H9 (cell line): ENCODE results near the gene ASB10. TPM values are rescaled to one million over a fixed set of nuclear protein-coding genes. Genes with fewer than 3 reads are reported as not detected.

Experiments
- DNase-seq: peaks from one replicate; pipeline ENCODE4 v3.0.0-alpha.2; 2017
- H2AFZ ChIP-seq: one replicate; pipeline ENCODE4 v1.6.1; 2013; ENCODE audit warnings: mild to moderate bottlenecking, low read length, control low read depth, moderate library complexity
- H2AK5ac ChIP-seq: 2 replicates; pipeline ENCODE4 v1.6.1; 2013; ENCODE audit warnings: low read length, control low read depth, mixed read lengths; ENCODE audit not compliant: insufficient read length
- H2BK120ac ChIP-seq: one replicate; pipeline ENCODE4 v1.6.1; 2013; ENCODE audit warnings: low read depth, mild to moderate bottlenecking, low read length, control low read depth, inconsistent platforms; ENCODE audit not compliant: poor library complexity, severe bottlenecking
- H2BK12ac ChIP-seq: 2 replicates; pipeline ENCODE4 v1.6.1; 2013; ENCODE audit warnings: low read length, control low read depth, mixed read lengths, low read depth; ENCODE audit not compliant: insufficient read length
- H2BK15ac ChIP-seq: 2 replicates; pipeline ENCODE4 v1.6.1; 2013; ENCODE audit warnings: low read depth, low read length, control low read depth
- H2BK20ac ChIP-seq: one replicate; pipeline ENCODE4 v1.6.1; 2013; ENCODE audit warnings: low read depth, mild to moderate bottlenecking, low read length, control low read depth, inconsistent platforms; ENCODE audit not compliant: poor library complexity, severe bottlenecking
- H2BK5ac ChIP-seq: 2 replicates; pipeline ENCODE4 v1.6.1; 2013; ENCODE audit warnings: low read length, control low read depth, mixed read lengths; ENCODE audit not compliant: insufficient read length
- H3K14ac ChIP-seq: 2 replicates; pipeline ENCODE4 v1.6.1; 2013; ENCODE audit warnings: low read length, control low read depth; ENCODE audit not compliant: insufficient read depth
- H3K18ac ChIP-seq: 2 replicates; pipeline ENCODE4 v1.6.1; 2013; ENCODE audit warnings: low read depth, mild to moderate bottlenecking, mixed read lengths, low read length, control low read depth; ENCODE audit not compliant: insufficient read length
- H3K23ac ChIP-seq: 2 replicates; pipeline ENCODE4 v1.6.1; 2013; ENCODE audit warnings: low read length, control low read depth, mixed read lengths, low read depth; ENCODE audit not compliant: insufficient read length
- H3K23me2 ChIP-seq: 2 replicates; pipeline ENCODE4 v1.6.1; 2013; ENCODE audit warnings: low read depth, mild to moderate bottlenecking, mixed read lengths, low read length, control low read depth; ENCODE audit not compliant: insufficient read length, poor library complexity, severe bottlenecking
- H3K27ac ChIP-seq: 2 replicates; pipeline ENCODE4 v1.5.1; 2013; ENCODE audit warnings: low read length, control low read depth, mixed read lengths, low read depth; ENCODE audit not compliant: insufficient read length
- H3K27me3 ChIP-seq: 2 replicates; pipeline ENCODE4 v1.6.1; 2013; ENCODE audit warnings: low read length, control low read depth, inconsistent platforms; ENCODE audit not compliant: insufficient read depth
- H3K4ac ChIP-seq: 2 replicates; pipeline ENCODE4 v1.6.1; 2013; ENCODE audit warnings: low read depth, mild to moderate bottlenecking, control low read depth, inconsistent platforms, low read length, moderate library complexity
- H3K4me1 ChIP-seq: 2 replicates; pipeline ENCODE4 v1.6.1; 2013; ENCODE audit warnings: low read length, control low read depth, inconsistent platforms; ENCODE audit not compliant: insufficient read depth
- H3K4me2 ChIP-seq: 2 replicates; pipeline ENCODE4 v1.6.1; 2013; ENCODE audit warnings: low read length, control low read depth, mixed read lengths; ENCODE audit not compliant: insufficient read length, insufficient read depth
- H3K56ac ChIP-seq: 2 replicates; pipeline ENCODE4 v1.6.1; 2013; ENCODE audit warnings: low read depth, mild to moderate bottlenecking, mixed read lengths, low read length, control low read depth; ENCODE audit not compliant: insufficient read length
- H3K79me1 ChIP-seq: 2 replicates; pipeline ENCODE4 v1.6.1; 2013; ENCODE audit warnings: low read depth, mild to moderate bottlenecking, moderate library complexity, low read length, control low read depth, inconsistent platforms; ENCODE audit not compliant: insufficient read depth, poor library complexity, severe bottlenecking
- H3K79me2 ChIP-seq: 2 replicates; pipeline ENCODE4 v1.6.1; 2013; ENCODE audit warnings: low read length, control low read depth, inconsistent platforms; ENCODE audit not compliant: insufficient read depth
- H3K9ac ChIP-seq: 2 replicates; pipeline ENCODE4 v1.6.1; 2013; ENCODE audit warnings: low read length, control low read depth, mixed read lengths; ENCODE audit not compliant: insufficient read length; ENCODE audit errors: extremely low read depth
- H3K9me3 ChIP-seq: one replicate; pipeline ENCODE4 v1.6.1; 2013; ENCODE audit warnings: low read depth, low read length, inconsistent platforms; ENCODE audit not compliant: control insufficient read depth
- H3T11ph ChIP-seq: one replicate; pipeline ENCODE4 v1.6.1; 2013; ENCODE audit warnings: mild to moderate bottlenecking, low read length, control low read depth, inconsistent platforms
- H4K20me1 ChIP-seq: one replicate; pipeline ENCODE4 v1.6.1; 2013; ENCODE audit not compliant: control insufficient read depth, insufficient read length, insufficient read depth
- H4K5ac ChIP-seq: 2 replicates; pipeline ENCODE4 v1.6.1; 2013; ENCODE audit warnings: low read depth, mild to moderate bottlenecking, mixed read lengths, low read length, control low read depth; ENCODE audit not compliant: insufficient read length
- H4K8ac ChIP-seq: replicated peaks from 2 replicates; pipeline ENCODE4 v1.6.1; 2013; ENCODE audit warnings: low read length, control low read depth, mixed read lengths, low read depth; ENCODE audit not compliant: insufficient read length
- H4K91ac ChIP-seq: 2 replicates; pipeline ENCODE4 v1.6.1; 2013; ENCODE audit warnings: low read depth, mild to moderate bottlenecking, moderate library complexity, mixed read lengths, low read length, control low read depth; ENCODE audit not compliant: insufficient read length
- H3K27ac Mint-ChIP-seq, 3 experiments: 2 replicates in 2 of 3; 3 replicates in 1 of 3; pipeline ENCODE4 v1.8.0; 2020 to 2021; ENCODE audit warnings: mixed read lengths in 3 of 3, mild to moderate bottlenecking in 1 of 3, moderate library complexity in 1 of 3
- H3K27me3 Mint-ChIP-seq: 2 replicates; pipeline ENCODE4 v1.8.0; 2021; ENCODE audit warnings: low read depth, mild to moderate bottlenecking, moderate library complexity, mixed read lengths
- H3K36me3 Mint-ChIP-seq, 3 experiments: 2 replicates in 2 of 3; 3 replicates in 1 of 3; pipeline ENCODE4 v1.8.0; 2020 to 2021; ENCODE audit warnings: low read depth in 3 of 3, mixed read lengths in 3 of 3; ENCODE audit not compliant: insufficient read depth in 1 of 3
- H3K4me1 Mint-ChIP-seq, 2 experiments: 2 replicates each; pipeline ENCODE4 v1.8.0; 2020; ENCODE audit warnings: mixed read lengths in 2 of 2
- H3K4me3 Mint-ChIP-seq, 2 experiments: 2 replicates in 1 of 2; 3 replicates in 1 of 2; pipeline ENCODE4 v1.8.0; 2020 to 2021; ENCODE audit warnings: mild to moderate bottlenecking in 2 of 2, mixed read lengths in 2 of 2, moderate library complexity in 1 of 2
- H3K9me3 Mint-ChIP-seq, 2 experiments: 2 replicates in 1 of 2; 3 replicates in 1 of 2; pipeline ENCODE4 v1.8.0; 2020; ENCODE audit warnings: mild to moderate bottlenecking in 2 of 2, mixed read lengths in 2 of 2, moderate library complexity in 1 of 2
- WGBS: extraction: QIAGEN DNeasy Blood & Tissue Kit; methylation state at CpG from one replicate; pipeline ENCODE4 v1.1.7; 2013; ENCODE audit warnings: missing lambda C conversion rate, low lambda C conversion rate, mixed read lengths; ENCODE audit not compliant: insufficient read length; ENCODE audit errors: extremely low coverage; 5-methylcytosine and 5-hydroxymethylcytosine counted together
- total RNA-seq: library from RNA; stranded (reverse); gene quantifications from 2 replicates; pipeline ENCODE4 v1.2.1, GENCODE V29; 2021
- TF ChIP-seq, protein P1 (sequence below): fragments of 200-600 bp; sonication (generic); conservative IDR thresholded peaks from 3 replicates; pipeline ENCODE4 v1.8.0; 2021; ENCODE audit warnings: antibody characterized with exemption, mild to moderate bottlenecking

Gene ASB10
- total RNA-seq, 1 experiment from 2014 or later, result not detected

DNA sequence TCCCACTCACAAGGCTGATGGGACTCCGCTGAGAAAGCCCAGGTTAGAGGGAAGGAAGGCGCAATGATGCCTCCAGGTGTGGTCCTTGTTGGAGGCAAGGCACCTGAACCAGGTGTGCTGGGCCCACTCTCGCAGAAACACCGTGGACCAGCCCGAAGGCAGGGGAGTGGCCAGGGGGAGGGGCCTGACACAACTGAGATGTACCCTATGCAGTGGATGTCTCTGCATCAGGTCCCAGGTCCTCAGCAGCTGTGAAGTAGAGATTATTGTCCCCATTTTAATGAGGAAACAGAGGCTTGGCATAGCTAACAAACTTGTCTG, 51.6 kb downstream of the ASB10 start:
- no peaks in the 10 kb centered on the region for H3K23me2 ChIP-seq
- H3K4me3 Mint-ChIP-seq, result no peak overlapping the region

More for the DNA sequence above, 51.6 kb downstream of the ASB10 start:
- no peak overlapping the region for H4K5ac ChIP-seq
- H3K56ac ChIP-seq, result no peak overlapping the region
- no peaks in the 10 kb centered on the region for H3K27me3 ChIP-seq
- DNase-seq, result no peak
- H2AK5ac ChIP-seq, result no peak overlapping the region
- WGBS, result no CpG with 5 or more reads among the region's 5 CpGs
- H2BK15ac ChIP-seq, result no peak overlapping the region
- no peaks in the 10 kb centered on the region for H3K79me2 ChIP-seq
- H3K27ac Mint-ChIP-seq, result no peak overlapping the region; a peak in 1 of 7 replicates
- no peak overlapping the region for H4K8ac ChIP-seq
- peaks cover 13 to 52% (median 22%) of the 10 kb centered on the region in 3 experiments; a peak in 6 of 7 replicates for H3K36me3 Mint-ChIP-seq
- H2AFZ ChIP-seq, result no peak overlapping the region
- H3K4me1 ChIP-seq, result no peaks in the 10 kb centered on the region; the same call in 1 of the 2 replicates
- H2BK20ac ChIP-seq, result no peak overlapping the region
- no peak overlapping the region for H4K91ac ChIP-seq
- H3K27ac ChIP-seq, result no peak overlapping the region
- no peak overlapping the region for H3K14ac ChIP-seq
- no peaks in the 10 kb centered on the region for H3K79me1 ChIP-seq
- no peak overlapping the region for H3T11ph ChIP-seq
- H3K9me3 Mint-ChIP-seq, result no peaks in the 10 kb centered on the region; a peak in 2 of 5 replicates
- no peak overlapping the region for H3K9ac ChIP-seq
- no peaks in the 10 kb centered on the region; the same call in 1 of the 2 replicates for H3K27me3 Mint-ChIP-seq
- no peak overlapping the region for H3K4me2 ChIP-seq
- H3K4ac ChIP-seq, result no peak overlapping the region
- no peak overlapping the region for H2BK5ac ChIP-seq
- no peaks in the 10 kb centered on the region for H4K20me1 ChIP-seq
- no peaks in the 10 kb centered on the region for H3K9me3 ChIP-seq
- TF ChIP-seq, protein P1, sequence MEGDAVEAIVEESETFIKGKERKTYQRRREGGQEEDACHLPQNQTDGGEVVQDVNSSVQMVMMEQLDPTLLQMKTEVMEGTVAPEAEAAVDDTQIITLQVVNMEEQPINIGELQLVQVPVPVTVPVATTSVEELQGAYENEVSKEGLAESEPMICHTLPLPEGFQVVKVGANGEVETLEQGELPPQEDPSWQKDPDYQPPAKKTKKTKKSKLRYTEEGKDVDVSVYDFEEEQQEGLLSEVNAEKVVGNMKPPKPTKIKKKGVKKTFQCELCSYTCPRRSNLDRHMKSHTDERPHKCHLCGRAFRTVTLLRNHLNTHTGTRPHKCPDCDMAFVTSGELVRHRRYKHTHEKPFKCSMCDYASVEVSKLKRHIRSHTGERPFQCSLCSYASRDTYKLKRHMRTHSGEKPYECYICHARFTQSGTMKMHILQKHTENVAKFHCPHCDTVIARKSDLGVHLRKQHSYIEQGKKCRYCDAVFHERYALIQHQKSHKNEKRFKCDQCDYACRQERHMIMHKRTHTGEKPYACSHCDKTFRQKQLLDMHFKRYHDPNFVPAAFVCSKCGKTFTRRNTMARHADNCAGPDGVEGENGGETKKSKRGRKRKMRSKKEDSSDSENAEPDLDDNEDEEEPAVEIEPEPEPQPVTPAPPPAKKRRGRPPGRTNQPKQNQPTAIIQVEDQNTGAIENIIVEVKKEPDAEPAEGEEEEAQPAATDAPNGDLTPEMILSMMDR, result no peak
- H3K18ac ChIP-seq, result no peak overlapping the region
- H2BK120ac ChIP-seq, result no peak overlapping the region
- H2BK12ac ChIP-seq, result no peak overlapping the region
- peaks cover 13 to 25% of the 10 kb centered on the region in 2 experiments for H3K4me1 Mint-ChIP-seq
- H3K23ac ChIP-seq, result no peak overlapping the region
